Right lung (tissue), 10 donors: ENCODE data around the gene ZC4H2. TPM values are rescaled to one million over a fixed set of nuclear protein-coding genes. Genes with fewer than 3 reads are reported as not detected.
"Not testable (repeated sequence)": the region's sequence is repeated elsewhere in the genome, so short reads cannot be mapped to it uniquely, and the experiment has no call there.

Experiments used
- DNase-seq, 2 donors: peaks; one replicate each; pipeline ENCODE4 v3.0.0-alpha.2; 2013
- long read RNA-seq, 8 donors: transcript quantifications; one replicate each; lab custom pipeline, GENCODE V29; 2026
- polyA plus RNA-seq, 5 donors: library from polyadenylated mRNA; unstranded; fragments of 120-200 nt; gene quantifications; one replicate each; pipeline versions ENCODE4 v1.2.1 to v1.2.3, GENCODE V29; 2013; ENCODE audit warnings: inconsistent platforms in 1 of 5, low replicate concordance in 1 of 5; ENCODE audit not compliant: insufficient read length in 5 of 5, insufficient read depth in 1 of 5

Gene ZC4H2
- polyA plus RNA-seq = 10 to 100 TPM; 22.6 to 31.3 (median 28.2) TPM
- long read RNA-seq, donor 1, full-length matches to known transcripts = 12 of 12 reads
- long read RNA-seq, donor 1, partial matches to known transcripts = 0 of 12 reads
- long read RNA-seq, donor 1, other reads (novel, unspliced or antisense) = 0 of 12 reads
- long read RNA-seq, donor 2, partial matches to known transcripts = 0 of 7 reads
- long read RNA-seq, donor 2, other reads (novel, unspliced or antisense) = 0 of 7 reads
- long read RNA-seq, donor 3, transcript ZC4H2-207 (5 exons, 606 nt) = major isoform, 5 of 9 reads
- long read RNA-seq, donor 3, partial matches to known transcripts = 0 of 9 reads
- long read RNA-seq, donor 3, other reads (novel, unspliced or antisense) = 0 of 9 reads
- long read RNA-seq, donor 4, partial matches to known transcripts = 0 of 4 reads
- long read RNA-seq, donor 4, other reads (novel, unspliced or antisense) = 0 of 4 reads
- long read RNA-seq, donor 5, transcript ZC4H2-202 (5 exons, 2,184 nt) = major isoform, 7 of 12 reads
- long read RNA-seq, donor 5, partial matches to known transcripts = 0 of 12 reads
- long read RNA-seq, donor 5, other reads (novel, unspliced or antisense) = 0 of 12 reads
- long read RNA-seq, donor 6, partial matches to known transcripts = 0 of 5 reads
- long read RNA-seq, donor 6, other reads (novel, unspliced or antisense) = 0 of 5 reads
- long read RNA-seq, donor 7, partial matches to known transcripts = 0 of 6 reads
- long read RNA-seq, donor 7, other reads (novel, unspliced or antisense) = 0 of 6 reads
- long read RNA-seq, donor 8, full-length matches to known transcripts = 5 of 5 reads
- long read RNA-seq, donor 8, partial matches to known transcripts = 0 of 5 reads
- long read RNA-seq, donor 8, other reads (novel, unspliced or antisense) = 0 of 5 reads

DNA sequence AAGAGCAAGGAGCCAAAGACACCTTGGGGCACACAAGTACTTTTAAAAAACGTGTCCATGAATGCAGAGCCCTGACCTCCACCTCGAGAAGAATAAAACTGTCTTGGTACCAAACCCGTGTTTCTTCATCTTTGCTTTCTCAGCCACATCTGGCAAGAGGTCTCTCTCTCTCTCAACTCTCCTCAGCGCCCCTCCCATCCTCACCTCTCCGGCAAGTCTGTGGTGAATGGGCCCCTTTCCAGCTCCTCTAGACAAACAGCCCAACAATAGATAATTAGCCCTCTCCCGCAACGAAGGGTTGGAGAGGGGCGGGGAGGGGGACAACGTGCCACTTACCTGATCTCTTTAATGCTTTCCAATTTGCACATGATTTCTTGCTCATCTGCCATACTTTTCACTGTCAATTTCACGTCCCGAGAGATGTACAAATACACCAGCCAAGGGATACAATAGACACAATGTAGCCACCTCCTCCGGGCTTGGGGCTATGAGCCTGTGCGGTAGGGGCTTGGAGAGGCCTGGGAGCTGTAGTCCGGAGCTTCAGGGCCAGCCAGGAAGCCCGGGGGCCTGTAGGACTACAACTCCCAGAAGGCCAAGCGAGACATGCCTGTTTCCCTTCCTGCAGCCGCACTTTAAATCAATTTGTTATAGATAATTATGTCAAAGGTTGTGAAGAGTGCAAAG is at the start of gene ZC4H2:
Gene ZC4H2, minus strand, starts transcription at position 462 of the 684 bp plus-strand sequence. Its CDS starts 73 bp downstream, at position 389.
- peak; percentile 47 to 55 for DNase-seq

DNA sequence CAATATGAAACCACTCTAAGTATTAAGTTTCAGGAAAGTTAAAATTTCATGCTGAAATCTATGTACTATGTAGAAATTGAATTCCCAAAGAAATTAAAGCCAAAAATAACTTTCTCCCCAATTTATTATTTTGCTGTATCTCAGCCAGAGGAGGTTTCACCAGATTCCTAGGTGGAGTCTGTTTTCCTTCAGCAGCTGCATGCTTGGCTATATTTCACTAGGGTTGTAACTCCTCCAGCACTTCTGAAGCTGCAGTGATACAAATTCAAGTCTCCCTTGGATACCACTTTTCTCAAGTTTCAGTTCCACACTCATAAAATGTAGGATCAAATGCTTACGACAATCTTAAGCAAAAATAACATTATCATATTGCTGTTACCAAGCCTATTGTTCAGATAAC is 41.2 kb upstream of the ZC4H2 start:
- no peak for DNase-seq

- DNase-seq = no peak
These were observed 38.0 kb upstream of the ZC4H2 start for GRCh38 chrX:65014230-65014629.

DNA sequence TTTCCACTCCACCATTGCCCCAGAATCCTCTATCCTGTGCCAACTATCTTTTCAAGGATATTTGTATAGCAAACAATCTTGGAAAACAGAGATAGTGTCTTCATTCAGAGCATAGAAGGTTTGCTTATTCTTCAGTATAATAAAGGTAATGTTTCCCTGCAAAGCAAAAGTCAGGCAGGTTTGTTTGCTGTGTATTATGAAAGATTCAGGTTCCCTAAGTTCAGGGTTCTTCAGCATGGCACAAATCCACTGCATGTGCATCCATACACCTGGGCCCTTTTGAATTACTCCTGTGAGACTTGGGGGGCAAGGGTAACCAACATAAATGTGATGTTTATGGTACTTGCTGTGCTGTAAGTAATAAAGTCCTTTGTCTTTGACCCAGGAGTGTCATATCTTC is 33.2 kb upstream of the ZC4H2 start:
- no peak for DNase-seq

DNA sequence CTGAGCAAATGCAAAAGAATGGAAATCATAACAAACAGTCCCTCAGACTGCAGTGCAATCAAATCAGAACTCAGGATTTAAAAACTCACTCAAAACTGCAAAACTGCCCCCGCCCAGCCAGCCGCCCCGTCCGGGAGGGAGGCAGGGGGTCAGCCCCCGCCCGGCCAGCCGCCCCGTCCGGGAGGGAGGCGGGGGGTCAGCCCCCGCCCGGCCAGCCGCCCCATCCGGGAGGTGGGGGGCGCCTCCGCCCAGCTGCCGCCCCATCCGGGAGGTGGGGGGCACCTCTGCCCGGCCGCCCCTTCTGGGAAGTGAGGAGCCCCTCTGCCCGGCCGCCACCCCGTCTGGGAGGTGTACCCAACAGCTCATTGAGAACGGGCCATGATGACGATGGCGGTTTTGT is 26.0 kb upstream of the ZC4H2 start:
- not testable (repeated sequence) for DNase-seq

DNA sequence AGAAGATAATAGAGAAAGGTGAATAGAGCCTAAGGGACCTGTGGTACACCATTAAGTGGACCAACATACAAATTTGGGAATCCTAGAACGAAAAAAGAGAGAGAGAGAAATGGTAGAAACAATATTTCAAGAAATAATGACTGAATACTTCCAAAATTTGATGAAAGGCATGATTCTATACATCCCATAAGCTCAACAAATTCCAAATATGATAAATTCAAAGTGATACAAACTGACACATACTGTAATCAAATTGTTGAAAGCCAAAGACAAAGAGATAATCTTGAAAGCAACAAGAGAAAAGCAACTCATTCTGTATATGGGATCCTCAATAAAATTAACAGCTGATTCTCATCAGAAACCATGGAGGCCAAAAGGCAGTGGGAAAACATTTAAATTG is 20.6 kb upstream of the ZC4H2 start:
- no peak for DNase-seq

DNA sequence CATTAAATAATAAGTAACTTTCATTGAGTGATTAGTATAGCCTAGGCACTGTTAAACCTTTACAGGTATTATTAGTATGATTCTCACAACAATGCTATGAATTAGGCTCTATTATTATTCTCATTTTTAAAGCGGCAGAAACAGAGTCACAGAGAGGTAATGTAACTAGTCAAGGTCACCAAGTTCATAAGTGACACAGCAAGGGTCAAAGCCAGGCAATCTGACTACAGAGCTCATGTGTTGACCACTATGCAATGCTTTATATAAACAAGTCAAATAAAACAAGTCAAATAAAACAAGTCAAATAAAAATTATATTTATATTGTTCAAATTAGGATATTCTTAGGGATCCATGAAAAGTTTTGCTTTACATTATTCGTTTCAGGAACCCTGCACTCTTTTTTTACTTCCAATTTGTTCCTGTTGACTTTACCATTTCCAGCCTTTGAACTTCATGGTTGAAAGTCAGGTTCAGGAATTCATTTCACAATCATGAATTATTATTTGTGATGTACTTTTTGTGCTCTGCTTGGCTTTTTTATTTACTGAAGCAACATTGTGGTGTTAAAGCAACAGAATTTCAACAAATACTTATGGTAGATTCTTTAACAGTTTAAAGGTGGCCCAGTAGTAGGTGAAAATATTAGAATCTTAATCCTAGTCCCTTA is 18.0 kb upstream of the ZC4H2 start:
- no peak for DNase-seq

- no peak for DNase-seq
These were observed 1.6 kb upstream of the ZC4H2 start for GRCh38 chrX:64977830-64978229.

DNA sequence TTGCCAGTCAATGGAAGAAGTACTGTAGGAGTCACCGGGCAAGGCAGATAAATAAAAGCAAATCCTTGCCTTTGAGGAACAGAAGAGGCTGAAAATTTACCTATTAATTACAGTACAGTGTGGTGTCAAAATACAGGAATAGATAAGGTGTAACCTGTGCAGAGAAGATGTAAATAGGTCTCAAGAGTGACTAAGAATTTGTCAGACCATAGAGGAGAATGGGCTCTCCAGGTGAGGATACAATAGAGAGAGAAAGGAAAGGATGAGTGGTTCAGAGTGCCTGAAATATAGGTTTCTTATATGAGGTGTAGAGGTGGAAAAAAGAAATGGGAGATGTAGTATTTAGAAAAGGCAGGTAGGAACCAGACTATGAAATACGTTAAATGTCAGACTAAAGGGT is 801 bp upstream of the ZC4H2 start:
- DNase-seq = no peak

DNA sequence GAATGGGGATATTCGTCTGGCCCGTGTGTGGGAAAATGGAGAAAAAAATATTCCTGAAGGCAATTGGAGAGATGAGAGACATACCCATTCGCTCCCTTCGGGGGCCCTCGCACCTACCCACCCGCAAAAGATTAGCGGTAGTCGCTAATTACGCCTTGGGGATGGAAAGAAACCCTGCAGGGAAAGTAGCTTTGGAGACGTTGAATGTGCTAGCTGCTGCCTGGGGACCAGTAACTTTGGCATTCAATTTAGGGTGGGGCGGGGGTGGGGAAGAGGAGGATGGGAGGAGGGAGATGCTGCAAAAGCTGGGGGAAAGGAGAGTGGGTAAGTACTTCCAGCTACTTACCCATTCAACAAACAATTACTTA is 407 bp upstream of the ZC4H2 start:
- no peak for DNase-seq

DNA sequence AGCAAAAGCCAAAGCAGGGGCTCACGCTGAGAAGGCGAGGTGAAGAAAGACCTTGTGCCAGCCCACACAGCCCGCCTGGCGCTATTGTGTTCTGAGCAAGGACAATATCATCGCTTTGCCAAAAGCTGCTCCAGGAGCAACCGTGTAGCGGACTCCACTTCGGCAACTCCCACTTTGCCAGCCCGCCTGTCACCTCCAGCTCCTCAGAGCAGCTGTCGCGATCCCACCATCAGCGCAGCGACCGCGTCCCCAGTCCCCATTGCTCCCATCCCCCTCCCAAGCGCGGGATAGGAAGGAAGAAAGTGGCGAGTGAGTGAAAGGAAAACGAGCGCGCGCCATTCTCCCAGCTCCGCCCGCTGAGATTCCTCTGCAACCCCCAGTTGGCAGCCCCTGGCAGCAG is 759 bp downstream of the ZC4H2 start:
- DNase-seq = peak; percentile 12 to 19

- DNase-seq = no peak
These were observed 50.8 kb downstream of the ZC4H2 start for GRCh38 chrX:64925480-64925879.

- no peak for DNase-seq
These were observed 68.1 kb downstream of the ZC4H2 start for GRCh38 chrX:64908121-64908520.

DNA sequence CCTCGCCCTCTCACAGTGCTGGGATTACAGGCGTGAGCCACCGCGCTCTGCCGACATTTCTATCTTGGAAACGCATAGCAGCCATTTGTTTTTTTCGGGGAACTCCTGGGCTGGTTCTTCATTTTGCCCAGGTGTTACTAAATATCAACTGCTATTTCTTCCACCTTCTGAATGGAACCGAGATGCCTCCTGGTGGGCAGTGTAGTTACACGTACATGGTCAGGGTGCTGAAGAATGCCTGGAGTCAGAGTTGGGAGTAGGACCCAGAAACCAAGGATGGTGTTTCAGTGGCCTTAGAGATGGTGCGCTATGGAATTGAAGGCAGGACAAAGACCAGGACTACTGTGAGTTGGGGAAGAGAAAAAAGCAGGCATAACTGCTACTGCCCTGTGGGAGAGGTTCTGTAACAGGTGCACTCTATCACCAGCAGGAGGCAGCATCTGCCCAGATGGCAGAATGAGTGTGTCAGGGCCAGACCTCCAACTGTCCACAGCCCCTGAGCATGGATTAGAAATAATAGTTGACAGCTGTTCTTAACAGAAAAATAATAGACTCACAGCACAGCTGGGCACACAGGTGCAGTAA is 81.7 kb downstream of the ZC4H2 start:
- no peak for DNase-seq

- DNase-seq = no peak
These were observed 90.4 kb downstream of the ZC4H2 start for GRCh38 chrX:64885850-64886249.

GRCh38 chrX:64878709-64879108 is 97.5 kb downstream of the ZC4H2 start:
- not testable (repeated sequence) for DNase-seq

DNA sequence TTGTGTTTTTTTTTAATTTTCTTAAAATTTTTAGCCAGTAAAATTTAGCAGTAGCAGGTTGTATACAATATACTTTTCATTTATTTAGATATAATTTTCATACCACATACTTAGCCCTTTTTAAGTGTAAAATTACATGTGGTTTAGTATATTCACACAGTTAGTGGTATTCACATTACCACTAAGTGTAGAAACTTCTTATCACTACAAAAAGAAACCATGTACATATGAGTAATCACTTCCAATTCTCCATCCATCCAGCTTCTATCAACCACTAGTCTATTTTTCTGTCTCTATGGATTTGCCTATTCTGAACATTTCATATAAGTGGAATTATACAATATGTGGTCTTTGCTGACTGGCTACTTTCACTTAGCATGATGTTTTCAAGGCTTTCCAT is 109.0 kb downstream of the ZC4H2 start:
- no peak for DNase-seq
